Kidney epithelial cell (primary cell): ENCODE measurements around the gene DGKD. TPM values are rescaled to one million over a fixed set of nuclear protein-coding genes. Genes with fewer than 3 reads are reported as not detected.

Experiments used
- DNase-seq: peaks from one replicate; pipeline ENCODE4 v3.0.0-alpha.2; 2010; ENCODE audit warnings: low read depth
- H3K27me3 ChIP-seq: 2 replicates; pipeline ENCODE4 v1.6.0; 2011; ENCODE audit warnings: low read length; ENCODE audit not compliant: control insufficient read depth, insufficient read depth
- H3K36me3 ChIP-seq: 2 replicates; pipeline ENCODE4 v1.5.1; 2011; ENCODE audit warnings: low read length; ENCODE audit not compliant: control insufficient read depth, insufficient read depth
- H3K4me3 ChIP-seq: 2 replicates; pipeline ENCODE4 v1.5.1; 2011; ENCODE audit warnings: low read depth, mild to moderate bottlenecking, control low read depth, low read length
- total RNA-seq: library from RNA; depleted of rRNA; stranded (reverse); fragments of >200 nt; gene quantifications from 2 replicates; pipeline ENCODE4 v1.2.3, GENCODE V29; 2015
- TF ChIP-seq, protein P1 (sequence below): IDR thresholded peaks from 2 replicates; pipeline ENCODE4 v1.5.1; 2011; ENCODE audit warnings: mild to moderate bottlenecking, moderate library complexity, low read length, control low read depth, inconsistent platforms; ENCODE audit not compliant: insufficient read depth, poor library complexity, severe bottlenecking

Gene DGKD
- total RNA-seq, 1 donor from 2014 or later = 16.0 TPM

DNA sequence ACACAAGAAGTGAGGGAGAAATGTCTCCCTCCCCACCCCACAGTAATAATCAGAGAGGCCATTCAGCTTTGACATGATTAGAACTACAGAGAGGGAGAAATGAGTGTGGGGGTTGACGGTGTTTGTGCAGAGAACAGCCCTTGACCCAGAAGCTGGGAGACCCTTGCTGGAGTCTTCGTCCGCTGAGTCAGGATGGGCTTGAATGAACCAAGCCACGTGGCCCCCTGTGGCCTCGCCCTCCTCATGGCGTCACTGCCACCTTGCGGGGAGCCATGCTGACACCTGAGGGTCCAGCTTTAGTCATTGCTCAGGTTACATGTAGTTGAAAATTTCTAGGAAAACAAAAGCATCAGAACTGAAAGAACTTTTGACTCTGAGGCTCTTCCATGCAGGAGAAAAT, 101.2 kb downstream of the DGKD start:
- H3K4me3 ChIP-seq = no peak overlapping the region
- H3K27me3 ChIP-seq = no peaks in the 10 kb centered on the region
- H3K36me3 ChIP-seq = no peaks in the 10 kb centered on the region

DNA sequence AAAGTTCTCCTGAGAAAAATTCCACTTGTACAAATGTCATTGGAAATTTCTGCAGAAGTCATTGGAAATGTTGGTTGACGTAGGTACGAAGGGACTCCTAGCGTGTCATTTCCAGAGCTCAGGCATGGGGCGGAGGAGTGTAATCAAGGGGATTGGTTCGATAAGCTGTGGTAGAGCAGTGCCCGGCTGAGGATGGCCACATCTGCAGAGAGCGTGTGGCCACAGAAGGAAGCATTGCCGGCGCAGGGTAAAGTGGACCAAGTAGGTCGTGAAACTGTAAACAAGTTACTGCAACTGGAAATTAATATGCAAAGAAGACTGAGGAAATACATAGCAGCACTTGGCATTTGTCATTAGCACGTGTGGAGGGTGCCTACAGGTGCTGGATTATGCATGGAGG, 101.8 kb downstream of the DGKD start:
- H3K27me3 ChIP-seq = no peaks in the 10 kb centered on the region
- DNase-seq = no peak
- no peak overlapping the region for H3K4me3 ChIP-seq
- TF ChIP-seq, protein P1, sequence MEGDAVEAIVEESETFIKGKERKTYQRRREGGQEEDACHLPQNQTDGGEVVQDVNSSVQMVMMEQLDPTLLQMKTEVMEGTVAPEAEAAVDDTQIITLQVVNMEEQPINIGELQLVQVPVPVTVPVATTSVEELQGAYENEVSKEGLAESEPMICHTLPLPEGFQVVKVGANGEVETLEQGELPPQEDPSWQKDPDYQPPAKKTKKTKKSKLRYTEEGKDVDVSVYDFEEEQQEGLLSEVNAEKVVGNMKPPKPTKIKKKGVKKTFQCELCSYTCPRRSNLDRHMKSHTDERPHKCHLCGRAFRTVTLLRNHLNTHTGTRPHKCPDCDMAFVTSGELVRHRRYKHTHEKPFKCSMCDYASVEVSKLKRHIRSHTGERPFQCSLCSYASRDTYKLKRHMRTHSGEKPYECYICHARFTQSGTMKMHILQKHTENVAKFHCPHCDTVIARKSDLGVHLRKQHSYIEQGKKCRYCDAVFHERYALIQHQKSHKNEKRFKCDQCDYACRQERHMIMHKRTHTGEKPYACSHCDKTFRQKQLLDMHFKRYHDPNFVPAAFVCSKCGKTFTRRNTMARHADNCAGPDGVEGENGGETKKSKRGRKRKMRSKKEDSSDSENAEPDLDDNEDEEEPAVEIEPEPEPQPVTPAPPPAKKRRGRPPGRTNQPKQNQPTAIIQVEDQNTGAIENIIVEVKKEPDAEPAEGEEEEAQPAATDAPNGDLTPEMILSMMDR = no peak
- no peaks in the 10 kb centered on the region for H3K36me3 ChIP-seq

More for the DNA sequence above, 101.2 kb downstream of the DGKD start:
- no peak for DNase-seq
- TF ChIP-seq, protein P1 = no peak

DNA sequence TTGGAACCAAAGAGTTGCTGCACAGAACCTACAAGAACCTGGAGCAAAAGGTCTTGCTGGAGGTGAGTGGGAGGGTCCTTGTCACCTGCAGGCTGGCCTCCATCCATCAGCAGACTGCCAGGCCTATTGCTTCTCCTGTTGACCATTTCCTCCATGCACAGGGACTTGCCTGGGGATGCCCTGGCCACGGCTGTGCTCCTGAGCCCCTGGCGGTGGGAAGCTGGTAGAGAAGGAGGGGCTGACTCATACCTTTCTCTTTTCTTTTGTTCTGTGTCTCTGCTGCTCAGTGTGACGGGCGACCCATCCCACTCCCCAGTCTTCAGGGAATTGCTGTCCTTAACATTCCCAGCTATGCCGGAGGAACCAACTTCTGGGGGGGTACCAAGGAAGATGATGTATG, 102.6 kb downstream of the DGKD start:
- TF ChIP-seq, protein P1 = no peak
- no peak for DNase-seq
- no peaks in the 10 kb centered on the region for H3K36me3 ChIP-seq

DNA sequence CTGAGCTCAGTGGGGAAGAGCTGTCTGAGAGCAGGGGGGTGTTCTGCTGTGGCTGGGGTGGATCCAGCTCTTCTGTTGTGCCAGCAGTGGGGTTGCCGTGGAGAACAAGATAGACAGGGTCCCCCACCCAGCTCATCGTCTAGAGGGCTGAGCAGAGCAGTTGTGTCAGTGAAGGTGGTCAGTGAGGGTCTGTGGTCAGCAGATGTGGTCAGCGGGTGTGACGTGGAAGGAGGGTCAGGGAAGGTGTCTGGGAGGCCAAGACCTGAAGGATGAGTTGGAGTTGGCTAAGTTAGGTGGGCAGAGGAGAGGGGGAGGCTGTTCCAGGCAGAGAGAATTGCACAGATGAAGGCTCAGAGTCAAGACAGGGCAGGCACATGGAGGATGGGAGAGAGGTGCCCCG, 103.1 kb downstream of the DGKD start:
- TF ChIP-seq, protein P1 = no peak
- DNase-seq = no peak
- no peaks in the 10 kb centered on the region for H3K27me3 ChIP-seq
- no peaks in the 10 kb centered on the region for H3K36me3 ChIP-seq
- no peak overlapping the region for H3K4me3 ChIP-seq

More for the DNA sequence above, 102.6 kb downstream of the DGKD start:
- Histone ChIP-seq H3K27me3 (no peaks in the 10 kb centered on the region), H3K4me3 (no peak overlapping the region)

DNA sequence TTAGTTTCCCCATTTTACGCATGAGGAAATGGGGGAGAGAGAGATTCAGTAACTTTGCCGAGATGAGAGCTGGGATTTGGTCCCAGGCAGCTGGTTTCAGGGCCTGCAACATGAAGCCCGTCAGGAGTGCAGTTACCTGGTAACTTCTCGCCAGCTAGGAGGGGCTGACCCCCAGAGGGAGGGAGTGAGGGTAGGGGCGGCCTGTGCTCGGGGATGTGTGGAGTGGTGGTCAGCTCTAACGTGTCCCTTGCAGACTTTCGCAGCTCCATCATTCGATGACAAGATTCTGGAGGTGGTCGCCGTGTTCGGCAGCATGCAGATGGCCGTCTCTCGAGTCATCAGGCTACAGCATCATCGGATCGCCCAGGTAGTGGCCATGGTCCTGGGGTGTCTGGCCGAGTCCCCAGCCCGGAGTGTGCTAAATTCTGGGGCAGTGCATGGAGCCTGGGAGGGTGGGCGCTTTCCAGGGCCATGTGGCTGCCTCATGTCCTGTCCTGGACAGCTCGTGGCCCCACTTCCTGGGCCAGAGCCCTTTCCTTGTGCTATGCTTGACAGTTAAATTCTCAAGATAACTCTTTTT, 103.8 kb downstream of the DGKD start:
- no peaks in the 10 kb centered on the region for H3K36me3 ChIP-seq
- no peaks in the 10 kb centered on the region for H3K27me3 ChIP-seq
- no peak for DNase-seq
- TF ChIP-seq, protein P1 = no peak
- no peak overlapping the region for H3K4me3 ChIP-seq

DNA sequence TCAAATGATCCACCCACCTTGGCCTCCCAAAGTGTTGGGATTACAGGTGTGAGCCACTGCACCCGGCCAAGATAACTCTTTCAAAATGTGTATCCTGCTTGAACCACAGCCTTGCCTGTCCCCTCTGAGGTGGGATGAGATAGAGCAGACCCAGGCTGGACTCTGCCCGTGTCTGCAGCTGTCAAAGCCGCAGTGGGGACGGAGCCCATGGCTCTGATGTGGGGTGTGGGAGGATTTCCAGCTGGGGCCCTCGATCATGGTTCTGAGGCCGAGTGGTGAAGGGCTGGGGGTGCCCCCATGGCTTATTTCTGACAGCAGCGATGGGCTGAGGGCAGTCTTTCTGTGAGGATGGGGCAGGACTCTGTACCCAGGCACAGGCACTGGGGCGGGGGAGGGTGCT, 104.5 kb downstream of the DGKD start:
- Histone ChIP-seq H3K4me3 (no peak overlapping the region), H3K36me3 (no peaks in the 10 kb centered on the region), H3K27me3 (no peaks in the 10 kb centered on the region)
- DNase-seq = no peak
- TF ChIP-seq, protein P1 = no peak
